Glomerular endothelial cell (primary cell): ENCODE results near the gene ATP8A2. TPM values are rescaled to one million over a fixed set of nuclear protein-coding genes. Genes with fewer than 3 reads are reported as not detected.
"Not testable (repeated sequence)": the region's sequence is repeated elsewhere in the genome, so short reads cannot be mapped to it uniquely, and the experiment has no call there.

Source experiments
- DNase-seq: peaks from one replicate; pipeline ENCODE4 v3.0.0-alpha.2; 2011; ENCODE audit warnings: low read depth, low spot score; ENCODE audit errors: extremely low read depth
- total RNA-seq: library from RNA; depleted of rRNA; stranded (reverse); fragments of >200 nt; gene quantifications from 2 replicates; pipeline ENCODE4 v1.2.3, GENCODE V29; 2015

Gene ATP8A2
- total RNA-seq, 1 donor from 2014 or later = 0.12 TPM

DNA sequence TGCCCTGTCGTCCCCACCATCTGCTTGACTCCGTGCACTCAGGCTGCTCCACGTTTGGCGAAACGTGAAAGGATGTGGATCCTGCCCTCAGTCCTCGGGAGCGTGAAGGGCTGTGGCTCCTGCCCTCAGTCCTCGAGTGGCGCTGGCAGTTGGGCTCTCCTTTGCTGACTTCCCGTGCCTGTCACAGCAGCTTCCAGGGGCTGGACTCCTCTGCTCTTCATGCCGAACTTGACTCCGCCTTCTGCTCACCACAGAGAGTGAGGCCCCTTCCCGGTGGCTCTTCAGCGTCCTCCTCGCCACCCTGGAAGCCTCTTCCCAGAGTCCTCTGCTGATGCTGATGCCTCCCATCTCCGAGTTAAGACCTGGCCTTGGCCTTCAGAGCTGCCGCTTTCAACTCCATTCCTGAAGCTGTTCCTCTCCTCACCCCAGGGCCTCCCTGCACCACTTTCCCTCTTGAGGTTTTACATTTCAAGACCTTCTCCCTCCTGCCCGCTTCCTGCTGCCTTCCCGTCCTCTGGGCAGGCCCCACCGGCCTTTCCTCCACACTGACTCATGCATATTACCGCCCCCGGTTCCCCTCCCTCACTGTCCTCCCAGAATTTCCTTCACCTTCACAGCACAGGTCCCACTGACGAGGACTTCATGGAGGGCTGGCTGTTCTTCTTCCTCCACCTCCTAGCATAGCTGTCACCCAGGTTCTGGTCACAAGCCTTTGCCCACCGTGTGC, 568.4 kb downstream of the ATP8A2 start:
- no peak for DNase-seq

DNA sequence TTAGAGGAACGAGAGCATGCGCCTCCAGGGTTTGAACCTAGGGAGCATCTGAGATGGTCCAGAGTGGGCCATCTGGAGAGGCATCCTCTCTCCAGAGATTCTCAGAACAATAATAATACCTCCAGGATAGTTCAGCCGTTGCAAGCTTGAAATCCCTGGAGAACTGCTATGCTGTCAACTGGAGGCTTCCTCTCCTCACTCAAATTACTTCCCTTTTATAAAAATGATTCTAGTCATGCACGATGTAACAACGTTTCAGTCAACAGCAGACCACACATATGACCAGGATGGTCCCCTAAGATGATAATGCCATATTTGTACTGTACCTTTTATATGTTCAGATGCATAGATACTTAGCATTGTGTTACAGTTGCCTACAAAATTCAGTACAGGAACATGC, 571.3 kb downstream of the ATP8A2 start:
- DNase-seq = no peak

DNA sequence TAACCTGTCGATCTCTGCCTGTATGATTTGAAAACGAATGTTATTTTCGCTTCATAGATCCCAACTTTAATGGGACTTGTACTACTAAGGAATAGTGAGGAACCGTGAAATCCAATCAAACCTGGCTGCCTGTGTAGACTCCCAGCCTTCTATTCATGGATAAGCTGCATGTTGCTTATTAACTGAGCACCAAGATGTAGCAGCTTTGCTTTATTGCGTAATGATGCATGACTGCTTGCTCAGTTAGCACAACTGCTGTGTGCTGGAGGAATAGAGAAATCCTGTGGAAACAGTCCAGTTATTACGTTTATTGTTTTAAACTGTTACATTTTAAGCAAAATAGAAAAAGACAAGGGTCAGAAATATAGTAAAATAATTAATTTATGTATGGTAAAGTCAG, 571.9 kb downstream of the ATP8A2 start:
- DNase-seq = no peak

DNA sequence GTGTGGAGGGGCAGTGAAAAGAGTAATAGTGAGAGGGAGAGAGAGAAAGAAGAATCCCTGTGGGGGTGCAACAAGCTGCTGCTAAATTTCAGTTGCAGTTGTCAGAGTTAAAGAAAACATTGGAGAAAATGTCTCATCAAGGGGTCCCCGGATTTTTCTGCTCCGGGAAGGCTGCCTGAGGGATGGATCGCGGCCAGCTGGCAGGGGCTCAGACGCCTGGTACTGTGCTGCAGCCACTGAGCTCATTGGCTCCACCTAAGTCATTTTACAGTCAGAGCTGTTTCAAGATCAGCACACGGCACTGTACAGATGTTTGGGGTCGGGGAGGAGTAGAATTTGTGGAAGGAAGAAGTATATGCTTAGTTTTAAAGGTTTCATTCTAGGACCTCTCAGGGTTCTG, 573.8 kb downstream of the ATP8A2 start:
- no peak for DNase-seq

DNA sequence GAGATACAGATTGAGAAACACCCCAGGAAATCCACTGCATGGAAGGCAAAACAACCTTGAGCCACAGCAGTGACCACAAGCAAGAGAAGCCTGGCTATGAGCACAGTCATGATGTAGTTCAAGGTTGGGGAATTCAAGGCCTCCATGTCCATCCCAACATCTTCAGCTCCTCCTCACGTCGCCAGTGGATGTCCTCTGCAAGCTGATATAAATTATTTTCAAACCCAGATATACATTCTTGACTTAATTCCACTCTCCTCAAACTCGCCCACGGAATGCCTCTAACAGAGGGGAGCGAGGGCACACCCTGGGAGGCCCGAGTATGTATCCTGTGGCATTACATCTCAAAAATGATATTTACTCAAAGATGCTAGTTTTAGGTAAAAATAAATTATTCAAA, 574.5 kb downstream of the ATP8A2 start:
- no peak for DNase-seq

DNA sequence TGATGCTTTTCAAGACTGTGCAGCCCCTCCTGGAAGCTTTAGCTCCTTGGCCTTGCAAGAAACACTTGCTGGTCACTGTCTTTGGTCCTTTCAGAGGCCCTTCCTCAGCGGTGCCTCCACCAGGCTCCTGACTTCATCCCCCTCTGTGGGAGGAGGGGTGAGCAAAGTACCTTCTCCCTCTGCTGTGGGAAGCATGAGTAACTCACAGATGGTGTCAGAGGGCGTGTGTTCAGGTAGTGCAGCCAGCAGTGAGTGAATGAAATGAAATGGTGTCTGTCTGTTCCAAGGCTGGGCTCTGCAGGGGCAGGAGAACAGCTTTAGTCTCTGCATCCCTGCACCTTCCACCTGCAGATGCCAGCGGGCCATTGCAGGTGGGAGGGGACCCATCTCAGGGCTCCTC, 577.1 kb downstream of the ATP8A2 start:
- no peak for DNase-seq

DNA sequence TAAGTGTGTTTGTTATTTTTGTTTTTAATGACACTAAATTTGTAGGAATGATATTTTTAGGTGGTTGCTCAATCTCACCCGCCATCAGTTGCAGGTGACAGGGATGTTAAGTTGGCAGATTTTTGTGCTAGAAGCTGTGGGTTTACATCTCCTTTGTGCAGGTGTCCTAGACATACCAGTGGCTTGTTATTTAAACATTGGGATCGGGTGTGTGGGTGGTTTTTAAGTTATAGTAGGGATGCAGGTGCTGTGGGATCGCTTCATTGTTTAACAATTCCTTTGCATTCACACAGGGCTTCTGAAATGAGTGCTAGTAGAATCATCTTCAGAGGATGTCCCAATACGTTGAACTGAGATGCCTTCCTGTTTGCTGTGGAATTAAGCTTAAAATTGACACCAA, 580.1 kb downstream of the ATP8A2 start:
- no peak for DNase-seq

DNA sequence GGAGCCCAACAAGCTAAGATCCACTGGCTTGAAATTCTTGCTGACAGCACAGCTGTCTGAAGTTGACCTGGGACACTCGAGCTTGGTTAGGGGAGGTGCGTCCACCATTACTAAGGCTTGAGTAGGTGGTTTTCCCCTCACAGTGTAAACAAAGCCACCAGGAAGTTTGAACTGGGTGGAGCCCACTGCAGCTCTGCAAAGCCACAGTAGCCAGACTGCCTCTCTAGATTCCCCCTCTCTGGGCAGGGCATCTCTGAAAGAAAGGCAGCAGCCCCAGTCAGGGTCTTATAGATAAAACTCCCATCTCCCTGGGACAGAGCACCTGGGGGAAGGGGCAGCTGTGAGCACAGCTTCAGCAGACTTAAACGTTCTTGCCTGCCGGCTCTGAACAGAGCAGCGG, 582.3 kb downstream of the ATP8A2 start:
- not testable (repeated sequence) for DNase-seq

DNA sequence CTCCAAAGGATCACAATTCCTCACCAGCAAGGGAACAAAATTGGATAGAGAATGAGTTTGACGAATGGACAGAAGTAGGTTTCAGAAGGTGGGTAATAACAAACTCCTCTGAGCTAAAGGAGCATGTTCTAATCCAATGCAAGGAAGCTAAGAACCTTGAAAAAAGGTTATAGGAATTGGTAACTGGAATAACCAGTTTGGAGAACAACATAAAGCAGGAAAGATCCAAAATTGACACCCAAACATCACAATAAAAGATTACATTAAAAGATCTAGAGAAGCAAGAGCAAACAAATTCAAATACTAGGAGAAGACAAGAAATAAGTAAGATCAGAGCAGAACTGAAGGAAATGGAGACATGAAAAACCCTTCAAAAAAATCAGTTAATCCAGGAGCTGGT, 583.2 kb downstream of the ATP8A2 start:
- DNase-seq = not testable (repeated sequence)

DNA sequence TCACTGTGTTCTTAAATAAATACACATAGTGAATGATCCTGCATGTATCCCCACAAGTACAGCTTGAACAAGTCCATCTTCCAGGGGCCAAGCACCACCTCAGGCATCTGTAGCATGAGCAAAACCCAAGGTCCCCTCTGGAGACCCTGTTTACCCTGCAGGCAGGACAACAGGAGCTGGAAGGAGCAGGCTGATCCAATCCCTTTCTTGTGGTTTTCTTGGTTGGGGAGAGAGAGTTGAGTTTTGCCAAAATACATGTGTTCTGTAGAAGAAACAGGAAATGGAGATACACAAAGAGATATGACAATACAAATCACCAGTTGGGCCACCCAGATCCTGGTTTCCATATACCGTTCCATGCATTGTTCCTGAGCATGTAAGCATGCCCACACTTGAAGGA, 587.2 kb downstream of the ATP8A2 start:
- no peak for DNase-seq

DNA sequence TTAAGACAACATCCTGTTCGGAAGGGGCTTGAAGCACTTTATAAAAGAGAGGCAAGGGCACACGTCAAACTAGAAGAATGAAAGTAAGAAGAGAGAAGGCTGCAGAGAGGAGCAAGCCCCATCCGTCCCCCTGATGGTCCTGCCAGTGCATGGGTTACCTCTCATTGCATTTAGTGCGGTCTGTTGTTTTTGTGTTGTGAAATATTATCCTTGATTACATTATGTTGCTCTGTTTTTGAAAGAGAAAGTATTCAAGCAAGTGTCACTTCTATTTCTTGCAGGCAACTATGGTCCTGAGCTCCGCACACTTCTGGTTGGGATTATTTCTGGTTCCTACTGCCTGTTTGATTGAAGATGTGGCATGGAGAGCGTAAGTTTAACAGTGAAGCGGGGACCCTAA, 589.5 kb downstream of the ATP8A2 start:
- DNase-seq = no peak

DNA sequence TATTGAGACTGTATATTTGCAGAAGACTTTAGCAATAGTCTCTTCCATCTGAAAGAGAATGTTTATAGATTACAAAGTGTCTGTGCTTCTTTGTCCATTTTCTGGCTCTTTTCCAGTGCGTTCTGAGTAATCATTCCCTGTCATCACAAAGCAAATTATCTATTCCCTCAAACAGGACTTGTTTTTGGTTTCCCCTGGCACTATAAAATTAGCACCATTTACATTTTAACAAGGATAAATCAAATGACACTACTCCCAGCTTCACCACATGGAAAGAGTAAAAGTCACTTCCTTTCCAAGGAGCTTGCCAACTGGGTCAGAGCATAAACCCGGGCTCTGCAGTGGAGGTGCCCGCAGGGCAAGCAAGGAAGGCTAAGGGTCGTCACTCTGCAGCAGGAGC, 591.9 kb downstream of the ATP8A2 start:
- no peak for DNase-seq

DNA sequence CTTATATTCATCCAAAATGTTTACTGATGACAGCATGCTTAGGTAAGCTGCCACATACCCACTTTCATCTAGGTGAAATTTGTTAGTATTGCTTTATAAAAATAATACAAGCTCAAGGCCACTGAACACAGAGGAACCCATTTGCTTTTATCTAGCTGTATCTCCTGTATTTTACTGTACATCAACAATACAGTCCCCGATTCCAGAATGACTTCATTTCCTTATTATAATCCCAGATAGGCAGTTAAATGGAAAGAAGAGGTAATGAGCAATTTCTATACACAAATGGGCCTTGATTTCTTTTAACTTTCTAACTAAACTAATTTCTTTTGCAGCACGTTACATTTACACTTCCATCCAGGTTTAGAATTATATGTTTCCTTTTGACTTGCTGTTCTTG, 593.8 kb downstream of the ATP8A2 start:
- DNase-seq = no peak

DNA sequence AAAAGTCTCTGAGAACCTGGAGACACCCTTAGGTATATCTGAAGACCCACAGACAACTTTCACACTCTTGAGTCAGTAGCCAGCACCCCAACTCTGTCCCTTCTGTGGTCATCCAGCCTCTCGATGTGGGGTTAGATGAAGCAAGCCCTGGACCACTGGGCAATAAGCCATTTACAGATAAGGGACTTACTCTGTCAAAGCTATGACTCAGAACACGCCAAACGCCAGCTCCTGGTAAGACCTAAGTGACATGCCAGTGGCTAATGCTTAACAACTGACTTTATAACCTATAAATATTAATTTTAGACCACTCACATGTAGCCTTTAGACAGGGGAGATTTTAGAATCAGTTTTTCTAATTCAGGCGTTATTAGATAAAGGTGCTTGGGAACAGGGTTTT, 594.3 kb downstream of the ATP8A2 start:
- DNase-seq = no peak

DNA sequence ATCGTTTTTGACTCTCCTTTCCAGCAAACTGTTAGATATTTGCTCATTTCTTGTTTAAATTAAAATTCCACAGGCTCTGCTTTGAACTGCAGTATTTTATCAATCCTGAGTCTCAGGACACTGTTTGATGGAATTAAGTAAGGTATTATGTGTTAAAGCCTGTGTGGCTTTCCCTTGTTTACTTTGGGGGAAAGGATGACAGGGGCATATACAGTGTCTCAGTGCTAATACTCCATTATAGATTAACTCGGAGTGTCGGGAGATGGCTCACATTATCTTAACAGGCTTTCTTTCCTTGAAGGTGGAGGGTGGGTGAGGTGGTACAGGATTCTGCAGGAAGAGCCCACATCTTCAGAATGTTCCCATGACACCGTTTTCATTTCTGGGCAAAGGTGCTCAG, 595.4 kb downstream of the ATP8A2 start:
- no peak for DNase-seq

DNA sequence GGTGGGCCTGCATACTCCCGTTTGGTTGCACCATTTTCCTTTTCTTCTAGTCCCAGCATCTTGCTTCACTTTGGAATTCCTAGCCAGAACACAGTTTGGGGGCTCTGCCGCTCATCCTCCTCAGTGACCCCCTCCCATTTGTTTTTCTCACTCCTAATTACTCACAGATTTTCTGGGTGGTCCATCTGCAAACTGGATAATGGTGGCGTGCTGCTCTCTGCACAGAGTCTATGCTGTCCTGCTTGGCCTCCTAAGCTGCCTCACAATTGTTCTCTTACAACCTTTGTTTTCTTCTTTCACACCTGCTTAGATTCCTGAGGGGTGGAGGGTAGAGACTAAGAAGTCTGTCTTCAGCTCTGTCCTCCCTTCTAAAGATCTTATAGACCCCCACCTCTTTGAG, 599.3 kb downstream of the ATP8A2 start:
- no peak for DNase-seq

DNA sequence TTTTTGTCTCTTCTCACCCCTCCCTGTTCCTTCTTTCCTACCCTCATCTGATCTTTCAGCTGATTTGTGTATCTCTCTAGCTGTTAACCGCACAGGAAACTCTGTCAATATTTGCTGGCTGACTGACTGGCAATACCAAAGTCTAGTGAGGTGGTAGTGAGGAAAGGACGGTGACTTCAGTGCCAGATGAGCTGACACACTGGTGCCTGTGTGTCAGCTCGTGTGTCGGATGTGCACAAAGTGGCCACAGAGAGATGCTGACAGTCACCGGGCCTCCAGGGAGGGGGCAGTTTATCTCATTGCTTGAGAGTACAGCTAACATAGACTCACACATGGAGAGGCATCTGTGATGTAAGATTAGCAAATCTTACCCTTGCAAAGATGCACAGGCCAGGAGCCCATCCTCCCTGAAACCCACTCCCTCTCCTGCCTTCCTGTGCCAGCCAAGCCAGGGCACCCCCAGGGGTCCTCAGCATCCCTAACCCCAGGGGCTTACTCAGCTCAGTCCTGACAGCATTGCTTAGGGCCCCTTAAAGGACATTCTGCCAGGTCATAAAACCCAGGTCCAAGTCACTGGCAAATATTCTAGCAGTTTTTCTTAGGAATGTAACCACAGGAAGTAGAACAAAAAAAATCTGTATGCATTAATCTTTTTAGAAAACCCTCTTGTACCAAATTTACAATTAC, 599.8 kb downstream of the ATP8A2 start:
- no peak for DNase-seq

DNA sequence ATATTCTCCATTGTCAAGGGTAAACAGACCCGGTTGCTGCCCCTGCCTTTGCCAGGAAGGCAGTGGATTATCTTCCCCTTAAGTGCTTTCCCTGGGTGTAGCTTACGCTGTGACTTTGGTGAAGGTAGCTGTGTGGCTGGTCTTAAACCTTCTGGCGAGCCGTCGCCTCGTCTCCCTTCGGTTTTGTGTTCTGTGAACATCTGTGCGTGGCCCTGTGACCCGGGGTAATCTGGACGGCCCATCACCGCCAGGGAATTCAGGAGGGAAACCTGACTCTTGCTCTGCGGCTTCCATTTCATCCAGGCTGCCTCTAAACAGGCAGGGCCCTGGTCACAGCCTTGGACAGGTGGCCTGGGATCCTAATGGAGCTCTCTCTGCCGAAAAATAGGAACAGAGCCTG, 601.3 kb downstream of the ATP8A2 start:
- no peak for DNase-seq

DNA sequence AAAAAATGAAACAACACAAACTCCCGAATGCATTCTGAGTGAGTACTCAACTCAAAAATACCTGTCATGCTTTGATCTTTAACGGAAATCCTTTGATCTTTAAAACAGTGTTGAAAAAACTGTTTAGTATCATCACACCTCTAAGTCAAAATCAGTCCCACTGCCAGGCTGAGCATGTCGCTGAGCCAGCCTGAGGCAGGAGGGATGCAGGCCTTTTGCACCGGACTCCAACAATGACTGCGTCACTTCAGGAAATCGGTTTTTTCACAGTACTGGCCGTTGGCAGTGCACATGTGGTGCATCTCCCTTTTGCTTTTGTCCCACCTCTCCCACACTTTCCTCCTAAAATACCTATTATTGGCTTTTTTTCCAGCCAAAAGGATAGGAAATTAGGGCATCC, 601.8 kb downstream of the ATP8A2 start:
- no peak for DNase-seq

DNA sequence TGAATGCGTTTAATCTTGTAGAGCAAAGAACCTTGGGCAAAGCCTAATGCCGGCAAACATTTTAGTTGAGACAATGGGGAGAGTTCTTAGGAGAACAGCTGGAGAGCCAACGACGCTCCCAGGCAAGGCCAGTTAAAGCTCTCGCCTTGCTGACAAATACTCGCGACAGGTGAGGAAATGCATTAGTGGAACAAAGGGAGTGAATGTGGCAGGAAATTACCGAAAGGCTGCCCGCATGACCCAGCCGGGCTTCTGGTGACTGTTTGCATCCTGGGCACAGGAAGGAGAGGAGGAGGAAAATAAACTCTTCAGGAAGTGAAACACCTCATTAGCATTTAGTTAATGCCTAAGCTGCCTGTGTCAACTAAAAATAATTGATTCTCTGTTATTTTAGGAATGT, 605.4 kb downstream of the ATP8A2 start:
- no peak for DNase-seq

DNA sequence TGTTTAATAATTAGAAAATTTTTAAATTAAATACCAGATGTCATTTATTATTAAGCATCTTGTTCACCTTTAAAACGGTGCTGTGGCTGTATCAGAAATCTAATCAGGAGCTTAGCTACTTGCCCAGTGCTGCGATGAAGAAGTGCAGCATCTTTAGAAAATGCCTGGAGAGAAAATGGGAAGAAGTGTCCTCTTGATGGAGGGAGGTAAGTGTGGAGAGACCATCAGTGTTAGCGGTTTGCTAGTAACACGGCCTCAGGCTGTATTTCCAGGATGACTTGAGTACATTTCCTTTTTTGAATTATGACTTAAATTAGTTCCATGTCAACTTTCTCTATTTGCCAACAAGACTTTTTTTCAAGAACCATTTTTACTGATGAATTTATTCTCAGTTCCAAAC, 605.9 kb downstream of the ATP8A2 start:
- DNase-seq = no peak

DNA sequence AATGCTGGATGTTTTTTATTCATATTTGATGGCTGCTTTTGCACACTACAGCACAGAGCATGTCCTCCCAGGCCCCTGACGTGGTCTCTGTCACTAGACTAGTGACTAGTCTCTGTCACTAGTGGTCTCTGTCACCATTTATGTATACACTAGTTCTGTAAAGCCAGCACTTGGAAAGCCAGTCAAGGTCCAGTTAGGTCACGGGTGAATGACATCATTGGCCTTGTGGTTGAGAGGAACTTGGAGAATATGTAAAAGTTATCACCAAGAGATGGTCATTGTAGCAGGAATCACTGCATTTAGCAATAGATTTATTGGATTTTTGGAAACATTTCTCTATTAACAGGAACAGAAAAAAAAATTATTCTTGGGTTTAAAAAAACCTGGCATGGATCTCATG, 607.2 kb downstream of the ATP8A2 start:
- no peak for DNase-seq

DNA sequence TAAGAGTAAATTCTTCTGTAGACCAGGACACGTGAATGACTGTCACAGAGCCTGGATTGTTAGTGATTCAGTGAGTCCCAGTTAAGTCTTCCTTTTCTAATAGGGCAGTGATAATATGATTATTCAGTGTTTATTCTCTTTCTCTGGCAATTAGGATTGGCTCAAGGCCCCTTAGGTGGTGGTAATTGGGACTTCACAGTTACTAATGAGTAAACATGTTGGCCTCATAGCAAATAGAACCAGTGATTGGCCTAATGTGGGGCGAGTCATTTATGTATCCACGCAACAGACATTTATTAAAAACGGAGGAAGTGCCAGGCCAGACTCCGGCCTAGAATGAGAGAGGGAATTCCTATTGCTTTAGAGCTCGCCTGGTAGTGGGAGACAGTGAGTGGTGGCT, 607.6 kb downstream of the ATP8A2 start:
- DNase-seq = no peak
